ENCODE results near the gene HHEX. TPM values are rescaled to one million over a fixed set of nuclear protein-coding genes. Genes with fewer than 3 reads are reported as not detected.

The HHEX gene
- total RNA-seq, 4 donors from 2014 or later: 6.1 to 33.2 (median 12.4) TPM

DNA sequence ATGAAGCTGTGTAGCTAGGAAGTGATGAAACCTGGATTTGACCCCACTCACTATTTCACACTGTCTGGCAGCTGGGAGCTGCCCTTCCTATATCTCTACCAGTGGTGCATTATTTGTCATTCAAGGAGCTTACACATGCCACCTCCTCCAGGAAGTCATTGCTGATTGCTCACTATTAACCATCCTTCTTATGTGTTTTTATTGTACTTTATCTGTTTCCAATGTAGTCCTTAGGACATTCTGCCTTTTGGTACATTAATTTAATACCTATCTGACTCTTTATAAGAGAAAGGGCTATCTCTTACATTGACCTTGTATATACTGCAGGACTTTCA lies 31.0 kb downstream of the HHEX start:
- Histone ChIP-seq H3K9me3 (no peaks in the 10 kb centered on the region), H3K4me1 (no peaks in the 10 kb centered on the region), H3K27me3 (no peaks in the 10 kb centered on the region), H3K36me3 (no peaks in the 10 kb centered on the region), H3K27ac (no peak overlapping the region), H3K4me3 (no peak overlapping the region)
- intact Hi-C loops (cut with DNase I; ENCODE audit: low total_unique reads): no loop called here
- TF ChIP-seq, protein P1, sequence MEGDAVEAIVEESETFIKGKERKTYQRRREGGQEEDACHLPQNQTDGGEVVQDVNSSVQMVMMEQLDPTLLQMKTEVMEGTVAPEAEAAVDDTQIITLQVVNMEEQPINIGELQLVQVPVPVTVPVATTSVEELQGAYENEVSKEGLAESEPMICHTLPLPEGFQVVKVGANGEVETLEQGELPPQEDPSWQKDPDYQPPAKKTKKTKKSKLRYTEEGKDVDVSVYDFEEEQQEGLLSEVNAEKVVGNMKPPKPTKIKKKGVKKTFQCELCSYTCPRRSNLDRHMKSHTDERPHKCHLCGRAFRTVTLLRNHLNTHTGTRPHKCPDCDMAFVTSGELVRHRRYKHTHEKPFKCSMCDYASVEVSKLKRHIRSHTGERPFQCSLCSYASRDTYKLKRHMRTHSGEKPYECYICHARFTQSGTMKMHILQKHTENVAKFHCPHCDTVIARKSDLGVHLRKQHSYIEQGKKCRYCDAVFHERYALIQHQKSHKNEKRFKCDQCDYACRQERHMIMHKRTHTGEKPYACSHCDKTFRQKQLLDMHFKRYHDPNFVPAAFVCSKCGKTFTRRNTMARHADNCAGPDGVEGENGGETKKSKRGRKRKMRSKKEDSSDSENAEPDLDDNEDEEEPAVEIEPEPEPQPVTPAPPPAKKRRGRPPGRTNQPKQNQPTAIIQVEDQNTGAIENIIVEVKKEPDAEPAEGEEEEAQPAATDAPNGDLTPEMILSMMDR (IDR thresholded peaks at IDR 0.05): no peak
- TF ChIP-seq POLR2A (IDR thresholded peaks at IDR 0.05): no peak
- no peak for DNase-seq

DNA sequence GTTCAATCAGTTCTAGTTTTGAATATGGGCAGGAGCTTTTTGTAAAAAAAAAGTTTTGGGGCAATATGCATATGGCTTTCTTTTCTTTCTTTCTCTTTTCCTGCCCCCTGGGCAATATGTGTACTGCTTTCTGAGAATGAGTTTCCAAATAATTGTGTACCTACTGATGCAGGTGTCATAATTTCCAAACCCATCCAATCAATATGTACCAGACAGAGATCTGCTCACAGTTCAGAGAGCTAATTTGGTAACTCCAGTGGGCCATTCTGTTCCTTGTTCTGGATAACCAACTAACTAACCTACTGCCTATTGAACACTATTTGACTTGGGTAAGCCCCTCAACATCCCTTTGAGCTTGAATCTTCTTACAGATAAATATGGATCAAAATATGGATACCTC lies 32.6 kb downstream of the HHEX start:
- Histone ChIP-seq H3K4me1 (no peaks in the 10 kb centered on the region), H3K27ac (no peak overlapping the region)

DNA sequence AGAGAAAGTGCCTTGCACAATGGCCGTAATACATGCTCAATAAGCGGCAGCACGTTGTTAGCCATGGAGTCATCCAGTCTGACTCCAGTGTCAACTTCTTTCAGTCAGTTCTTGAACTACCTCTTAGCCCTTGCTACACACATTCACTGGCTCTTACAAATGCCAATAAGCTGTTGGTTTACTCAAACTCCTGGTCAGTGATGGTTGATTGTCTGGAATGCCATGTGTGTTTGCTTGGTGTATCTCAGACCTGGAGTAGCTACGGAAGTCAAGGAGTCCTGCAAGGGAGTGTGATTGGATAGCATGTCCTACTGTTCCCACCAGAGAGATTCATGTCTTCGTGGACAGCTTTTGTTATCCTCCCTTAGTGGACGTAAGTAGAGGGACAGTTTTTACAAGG lies 37.4 kb downstream of the HHEX start:
- no peaks in the 10 kb centered on the region for H3K27me3 ChIP-seq
- no peak overlapping the region for H3K4me3 ChIP-seq
- no peaks in the 10 kb centered on the region for H3K4me1 ChIP-seq
- no peak overlapping the region for H3K27ac ChIP-seq
- H3K36me3 ChIP-seq: no peaks in the 10 kb centered on the region
- DNase-seq: no peak
- TF ChIP-seq POLR2A (IDR thresholded peaks at IDR 0.05): no peak
- TF ChIP-seq, protein P1 (IDR thresholded peaks at IDR 0.05): no peak
- intact Hi-C loops (cut with DNase I; ENCODE audit: low total_unique reads): no loop called here
- H3K9me3 ChIP-seq: no peaks in the 10 kb centered on the region

More for the DNA sequence above, 32.6 kb downstream of the HHEX start:
- intact Hi-C loops (cut with DNase I; ENCODE audit: low total_unique reads): no loop called here
- Histone ChIP-seq H3K9me3 (no peaks in the 10 kb centered on the region), H3K27me3 (no peaks in the 10 kb centered on the region), H3K4me3 (no peak overlapping the region), H3K36me3 (no peaks in the 10 kb centered on the region)
- DNase-seq: no peak
- no peak for TF ChIP-seq POLR2A (IDR thresholded peaks at IDR 0.05)
- TF ChIP-seq, protein P1 (IDR thresholded peaks at IDR 0.05): no peak

DNA sequence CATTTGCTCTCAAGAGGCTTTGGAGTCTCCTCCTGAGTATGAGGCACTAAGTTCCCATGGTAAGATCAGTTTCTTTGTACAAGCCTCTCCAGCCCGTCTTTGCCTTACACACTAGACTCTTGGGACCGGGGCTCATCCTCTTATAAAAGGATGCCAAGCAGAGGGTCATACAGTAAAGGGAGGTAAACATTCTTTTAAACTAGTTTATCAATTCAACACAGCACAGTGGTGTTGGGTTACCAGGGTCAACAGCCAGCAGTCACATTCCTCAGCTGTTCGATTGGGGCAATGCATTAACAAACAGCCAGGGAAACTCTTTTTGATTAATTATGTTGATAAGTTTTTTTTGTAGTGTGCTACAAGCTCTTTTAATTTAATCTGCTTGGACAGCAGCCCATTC lies 37.8 kb downstream of the HHEX start:
- Histone ChIP-seq H3K27ac (no peak overlapping the region), H3K4me1 (no peaks in the 10 kb centered on the region), H3K27me3 (no peaks in the 10 kb centered on the region), H3K36me3 (no peaks in the 10 kb centered on the region), H3K9me3 (no peaks in the 10 kb centered on the region), H3K4me3 (no peak overlapping the region)
- intact Hi-C loops (cut with DNase I; ENCODE audit: low total_unique reads): no loop called here
- no peak for TF ChIP-seq POLR2A (IDR thresholded peaks at IDR 0.05)
- TF ChIP-seq, protein P1 (IDR thresholded peaks at IDR 0.05): no peak
- DNase-seq: no peak

DNA sequence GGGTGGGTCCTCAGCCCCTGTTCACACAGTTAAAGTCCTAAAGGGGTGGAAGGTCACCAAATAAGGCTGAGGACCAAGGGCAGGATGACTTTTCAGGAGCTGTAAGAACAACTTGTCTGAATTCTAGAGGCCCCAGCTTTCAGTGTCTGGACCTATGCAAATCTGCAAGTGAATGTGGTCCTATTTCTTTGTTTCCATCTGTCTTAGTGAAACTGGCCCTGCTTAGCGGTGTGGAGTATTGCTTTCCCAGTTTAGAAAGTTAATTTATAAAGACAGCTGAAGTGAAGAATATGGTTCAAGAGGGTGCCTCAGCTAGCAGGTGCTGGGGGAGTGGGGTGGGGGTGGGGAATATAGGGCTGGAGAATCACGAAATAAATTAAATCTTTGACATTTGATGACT lies 40.1 kb downstream of the HHEX start:
- Histone ChIP-seq H3K4me3 (no peak overlapping the region), H3K27me3 (no peaks in the 10 kb centered on the region), H3K27ac (no peak overlapping the region), H3K36me3 (no peaks in the 10 kb centered on the region), H3K9me3 (no peaks in the 10 kb centered on the region), H3K4me1 (no peaks in the 10 kb centered on the region)
- intact Hi-C loops (cut with DNase I; ENCODE audit: low total_unique reads): no loop called here
- DNase-seq: no peak
- TF ChIP-seq, protein P1 (IDR thresholded peaks at IDR 0.05): no peak
- no peak for TF ChIP-seq POLR2A (IDR thresholded peaks at IDR 0.05)
